Esophagus (tissue), 2 donors: ENCODE data around the gene HMGB1. TPM values are rescaled to one million over a fixed set of nuclear protein-coding genes. Genes with fewer than 3 reads are reported as not detected.
A peak's percentile ranks its signal among the peaks of the same experiment; 100 is the strongest.
"Not testable (repeated sequence)": the region's sequence is repeated elsewhere in the genome, so short reads cannot be mapped to it uniquely, and the experiment has no call there.

ENCODE experiments used
- H3K27ac ChIP-seq, 2 donors: one replicate each; pipeline ENCODE4 v1.5.1; 2013; ENCODE audit warnings: low read depth in 2 of 2, mild to moderate bottlenecking in 2 of 2, inconsistent platforms in 1 of 2, low read length in 1 of 2, moderate library complexity in 1 of 2
- H3K27me3 ChIP-seq, 2 donors: one replicate each; pipeline ENCODE4 v1.6.1; 2013; ENCODE audit warnings: low read length in 2 of 2, control low read depth in 1 of 2, mild to moderate bottlenecking in 1 of 2; ENCODE audit not compliant: insufficient read depth in 2 of 2, control insufficient read depth in 1 of 2
- H3K36me3 ChIP-seq, 2 donors: one replicate each; pipeline ENCODE4 v1.6.1; 2013; ENCODE audit warnings: low read length in 1 of 2; ENCODE audit not compliant: control insufficient read depth in 2 of 2, insufficient read depth in 2 of 2
- H3K4me1 ChIP-seq, 2 donors: one replicate each; pipeline ENCODE4 v1.6.1; 2013; ENCODE audit warnings: low read length in 1 of 2; ENCODE audit not compliant: control insufficient read depth in 2 of 2, insufficient read depth in 2 of 2
- H3K4me3 ChIP-seq, 2 donors: one replicate each; pipeline ENCODE4 v1.5.1; 2013; ENCODE audit warnings: low read length in 2 of 2, mild to moderate bottlenecking in 2 of 2, low read depth in 1 of 2, moderate library complexity in 1 of 2
- H3K9me3 ChIP-seq, 2 donors: one replicate each; pipeline ENCODE4 v1.6.1; 2013; ENCODE audit warnings: mild to moderate bottlenecking in 2 of 2, low read depth in 1 of 2, low read length in 1 of 2, moderate library complexity in 1 of 2; ENCODE audit not compliant: control insufficient read depth in 2 of 2, insufficient read depth in 1 of 2
- WGBS, 2 donors: extraction: QIAGEN DNeasy Blood & Tissue Kit; methylation state at CpG; one replicate each; pipeline ENCODE4 v1.1.7; 2013; 5-methylcytosine and 5-hydroxymethylcytosine counted together
- polyA plus RNA-seq, 2 donors: library from polyadenylated mRNA; stranded (reverse); fragments of 200-250 nt; gene quantifications; one replicate each; pipeline ENCODE4 v1.2.3, GENCODE V29; 2013
- donor health status: healthy with polysubstance abuse.
- donor health status: Bipolar disorder and iron deficiency.

HMGB1 gene
- polyA plus RNA-seq, 2 donors = 293 to 393 TPM

- H3K36me3 ChIP-seq = no peaks in the 10 kb centered on the region
- 95 to 97% methylated on average over 1 of the region's 1 CpG for WGBS, 2 donors
- H3K9me3 ChIP-seq = no peaks in the 10 kb centered on the region
- no peaks in the 10 kb centered on the region for H3K27me3 ChIP-seq
- no peaks in the 10 kb centered on the region for H3K4me1 ChIP-seq
- H3K27ac ChIP-seq = no peak overlapping the region
- no peak overlapping the region for H3K4me3 ChIP-seq
Observed at GRCh38 chr13:30473675-30474074, 7.9 kb upstream of the HMGB1 start.

GRCh38 chr13:30466841-30467252 is 1.1 kb upstream of the HMGB1 start:
- WGBS, 2 donors = 52 to 57% methylated on average over 4 of the region's 4 CpGs
- H3K27me3 ChIP-seq = no peaks in the 10 kb centered on the region

GRCh38 chr13:30466358-30466714 is 600 bp upstream of the HMGB1 start:
- peaks cover 0 to 2% of the 10 kb centered on the region in 2 donors for H3K36me3 ChIP-seq
- 8 to 9% methylated on average over 11 of the region's 11 CpGs for WGBS, 2 donors
- H3K9me3 ChIP-seq = no peaks in the 10 kb centered on the region
- no peak overlapping the region for H3K4me3 ChIP-seq
- peaks cover 2 to 4% of the 10 kb centered on the region in 2 donors for H3K4me1 ChIP-seq
- peak overlapping the region; percentile 10 to 99 for H3K27ac ChIP-seq
- no peaks in the 10 kb centered on the region for H3K27me3 ChIP-seq

More at GRCh38 chr13:30466841-30467252, 1.1 kb upstream of the HMGB1 start:
- Histone ChIP-seq H3K36me3 (peaks cover 0 to 2% of the 10 kb centered on the region in 2 donors), H3K4me1 (peaks cover 2 to 4% of the 10 kb centered on the region in 2 donors), H3K27ac (no peak overlapping the region), H3K9me3 (no peaks in the 10 kb centered on the region), H3K4me3 (no peak overlapping the region)

GRCh38 chr13:30465343-30465592 is 468 bp downstream of the HMGB1 start:
- WGBS, 2 donors = 1% methylated on average over 17 to 41 of the region's 41 CpGs
- H3K36me3 ChIP-seq = peaks cover 0 to 2% of the 10 kb centered on the region in 2 donors
- H3K4me3 ChIP-seq = peak overlapping the region; percentile 72 to 96
- H3K9me3 ChIP-seq = no peaks in the 10 kb centered on the region
- H3K27ac ChIP-seq = peak overlapping the region; percentile 99 to 100
- H3K4me1 ChIP-seq = peaks cover 2 to 4% of the 10 kb centered on the region in 2 donors
- H3K27me3 ChIP-seq = no peaks in the 10 kb centered on the region

GRCh38 chr13:30464496-30465342 is 1.0 kb downstream of the HMGB1 start:
- WGBS, 2 donors = 0% methylated on average over 33 to 129 of the region's 136 CpGs
- Histone ChIP-seq H3K4me1 (peaks cover 2 to 4% of the 10 kb centered on the region in 2 donors), H3K27me3 (no peaks in the 10 kb centered on the region), H3K4me3 (peak overlapping the region; percentile 65 to 96), H3K9me3 (no peaks in the 10 kb centered on the region), H3K27ac (peak overlapping the region; percentile 99 to 100), H3K36me3 (peaks cover 0 to 2% of the 10 kb centered on the region in 2 donors)

- peaks cover 2 to 4% of the 10 kb centered on the region in 2 donors for H3K4me1 ChIP-seq
- H3K27me3 ChIP-seq = no peaks in the 10 kb centered on the region
- peaks cover 0 to 2% of the 10 kb centered on the region in 2 donors for H3K36me3 ChIP-seq
- peak overlapping the region; percentile 99 to 100 for H3K27ac ChIP-seq
- H3K4me3 ChIP-seq = peak overlapping the region; percentile 65 to 96
- WGBS, 2 donors = 0% methylated on average over 32 of the region's 32 CpGs
- no peaks in the 10 kb centered on the region for H3K9me3 ChIP-seq
Observed at GRCh38 chr13:30463787-30464495, 1.8 kb downstream of the HMGB1 start.

- H3K4me1 ChIP-seq, H3K27me3 ChIP-seq, H3K4me3 ChIP-seq, H3K9me3 ChIP-seq, H3K27ac ChIP-seq, H3K36me3 ChIP-seq: not testable (repeated sequence)
- 77 to 81% methylated on average over 3 of the region's 3 CpGs for WGBS, 2 donors
Observed at GRCh38 chr13:30461279-30462066, 4.3 kb downstream of the HMGB1 start.

GRCh38 chr13:30457306-30457891 is 8.3 kb downstream of the HMGB1 start:
- Histone ChIP-seq H3K4me3 (no peak overlapping the region), H3K36me3 (peaks cover 0 to 1% of the 10 kb centered on the region in 2 donors), H3K9me3 (no peaks in the 10 kb centered on the region), H3K4me1 (no peaks in the 10 kb centered on the region), H3K27ac (no peak overlapping the region), H3K27me3 (no peaks in the 10 kb centered on the region)
- 66 to 79% methylated on average over 3 of the region's 3 CpGs for WGBS, 2 donors

GRCh38 chr13:30456290-30456689 is 9.4 kb downstream of the HMGB1 start:
- H3K4me1 ChIP-seq = no peaks in the 10 kb centered on the region
- 44 to 52% methylated on average over 3 of the region's 3 CpGs for WGBS, 2 donors
- H3K27ac ChIP-seq = no peak overlapping the region
- no peaks in the 10 kb centered on the region for H3K27me3 ChIP-seq
- H3K36me3 ChIP-seq = no peaks in the 10 kb centered on the region
- H3K9me3 ChIP-seq = no peaks in the 10 kb centered on the region
- no peak overlapping the region for H3K4me3 ChIP-seq
